Urinary bladder (tissue), 4 donors: ENCODE results near the gene TERF2IP. TPM values are rescaled to one million over a fixed set of nuclear protein-coding genes. Genes with fewer than 3 reads are reported as not detected.

Experiments used
- DNase-seq: peaks from one replicate; pipeline ENCODE4 v3.0.0-alpha.2; 2015; ENCODE audit errors: extremely low spot score
- H3K27ac ChIP-seq: one replicate; pipeline ENCODE4 v1.5.1; 2013; ENCODE audit warnings: low read depth, mild to moderate bottlenecking, moderate library complexity
- H3K36me3 ChIP-seq: one replicate; pipeline ENCODE4 v1.6.1; 2013; ENCODE audit warnings: mild to moderate bottlenecking, moderate library complexity; ENCODE audit not compliant: insufficient read depth
- H3K4me1 ChIP-seq: one replicate; pipeline ENCODE4 v1.6.1; 2013; ENCODE audit warnings: mild to moderate bottlenecking, moderate library complexity; ENCODE audit not compliant: insufficient read depth
- H3K4me3 ChIP-seq: one replicate; pipeline ENCODE4 v1.5.1; 2013; ENCODE audit warnings: low read depth, low read length
- whole genome bisulfite sequencing: extraction: QIAGEN DNeasy Blood & Tissue Kit; methylation state at CpG from one replicate; pipeline ENCODE4 v1.1.7; 2013; 5-methylcytosine and 5-hydroxymethylcytosine counted together
- polyA plus RNA-seq: library from polyadenylated mRNA; stranded (reverse); fragments of 200-250 nt; gene quantifications from one replicate; pipeline ENCODE4 v1.2.3, GENCODE V29; 2013
- total RNA-seq: library from RNA; depleted of rRNA; stranded (reverse); fragments of >200 nt; gene quantifications from one replicate; pipeline ENCODE4 v1.2.3, GENCODE V29; 2014
- donor health status: healthy with polysubstance abuse.
- donor health status: healthy.

The TERF2IP gene, protein sequence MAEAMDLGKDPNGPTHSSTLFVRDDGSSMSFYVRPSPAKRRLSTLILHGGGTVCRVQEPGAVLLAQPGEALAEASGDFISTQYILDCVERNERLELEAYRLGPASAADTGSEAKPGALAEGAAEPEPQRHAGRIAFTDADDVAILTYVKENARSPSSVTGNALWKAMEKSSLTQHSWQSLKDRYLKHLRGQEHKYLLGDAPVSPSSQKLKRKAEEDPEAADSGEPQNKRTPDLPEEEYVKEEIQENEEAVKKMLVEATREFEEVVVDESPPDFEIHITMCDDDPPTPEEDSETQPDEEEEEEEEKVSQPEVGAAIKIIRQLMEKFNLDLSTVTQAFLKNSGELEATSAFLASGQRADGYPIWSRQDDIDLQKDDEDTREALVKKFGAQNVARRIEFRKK
- total RNA-seq (39.1 TPM), polyA plus RNA-seq (67.7 TPM)

DNA sequence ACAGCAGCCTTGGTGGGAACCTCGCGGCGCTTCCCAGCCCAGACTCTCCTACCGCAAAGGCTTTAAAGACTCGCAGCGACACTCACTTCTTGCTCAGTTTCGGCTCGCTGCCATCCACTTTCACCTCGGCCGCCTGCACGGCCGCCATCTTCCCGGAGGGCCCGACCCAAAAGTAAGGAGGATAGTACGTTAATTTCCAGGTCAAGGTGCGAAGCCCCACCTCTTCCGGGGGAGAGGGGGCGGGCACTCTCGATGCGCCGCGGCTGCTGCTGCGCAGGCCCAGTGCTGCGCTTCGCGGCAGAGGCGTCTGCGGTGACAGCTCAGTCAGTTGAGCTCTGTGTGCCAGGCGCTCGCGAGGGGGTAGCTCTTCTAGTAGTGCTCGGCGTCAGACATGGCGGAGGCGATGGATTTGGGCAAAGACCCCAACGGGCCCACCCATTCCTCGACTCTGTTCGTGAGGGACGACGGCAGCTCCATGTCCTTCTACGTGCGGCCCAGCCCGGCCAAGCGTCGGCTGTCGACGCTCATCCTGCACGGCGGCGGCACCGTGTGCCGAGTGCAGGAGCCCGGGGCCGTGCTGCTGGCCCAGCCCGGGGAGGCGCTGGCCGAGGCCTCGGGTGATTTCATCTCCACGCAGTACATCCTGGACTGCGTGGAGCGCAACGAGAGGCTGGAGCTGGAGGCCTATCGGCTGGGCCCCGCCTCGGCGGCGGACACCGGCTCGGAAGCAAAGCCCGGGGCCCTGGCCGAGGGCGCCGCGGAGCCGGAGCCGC is at the start of gene TERF2IP, which contains the start of gene KARS1:
Gene TERF2IP (plus strand): TSS at position 282 of the 773 bp plus-strand sequence. CDS start 110 bp downstream, at position 392.
Gene KARS1 (minus strand): TSS at position 174 of the 773 bp plus-strand sequence. CDS start 26 bp downstream, at position 148.
- under 1% methylated on average over 76 of the region's 76 CpGs for WGBS
- Histone ChIP-seq H3K4me3 (peak within 1 kb of the TSS; percentile 84), H3K4me1 (peaks cover 2% of the 10 kb centered on the region), H3K36me3 (no peaks in the 10 kb centered on the region), H3K27ac (peak within 1 kb of the TSS; percentile 100)
- DNase-seq, result peak; percentile 84

DNA sequence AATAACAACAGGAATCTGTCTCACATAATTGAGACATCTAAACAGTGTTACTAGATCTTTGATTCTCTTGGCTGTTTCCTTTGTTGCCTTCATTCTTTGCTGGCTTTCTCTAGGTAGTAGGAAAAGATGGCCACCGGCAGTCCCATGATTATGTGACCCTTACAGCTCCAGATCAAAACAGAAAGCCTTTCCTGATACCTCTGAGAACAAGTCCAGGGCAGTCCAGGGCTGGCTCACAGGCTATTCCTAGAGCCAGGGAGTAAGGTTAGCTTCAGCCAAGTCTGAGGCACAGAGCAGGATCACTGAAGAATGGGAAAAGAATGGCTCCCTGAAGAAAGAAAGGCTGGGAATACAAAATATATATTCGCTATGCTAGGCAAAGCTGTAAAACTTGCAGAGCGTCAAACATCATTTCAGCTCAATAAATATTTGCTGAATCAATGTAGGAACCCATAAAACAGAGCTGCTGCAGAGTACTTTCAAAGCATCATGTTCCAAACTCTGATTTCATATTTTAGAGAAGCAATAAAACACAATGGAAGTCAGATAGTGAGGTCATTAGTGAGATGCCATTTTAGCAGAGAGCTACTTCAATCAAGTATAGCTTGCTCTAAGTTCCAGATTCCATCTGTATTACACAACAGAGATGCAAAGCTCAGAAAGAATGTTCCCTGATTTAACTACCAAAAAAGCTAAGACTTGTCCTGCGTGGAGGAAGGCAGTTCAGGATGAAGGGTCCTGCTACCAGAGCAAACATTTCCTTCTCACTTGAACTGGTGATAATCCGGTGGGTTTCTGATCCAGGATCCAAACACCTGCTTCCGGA is 47.9 kb upstream of the TERF2IP start:
- H3K4me3 ChIP-seq, result no peak overlapping the region
- no peak for DNase-seq
- H3K36me3 ChIP-seq, result peaks cover 6% of the 10 kb centered on the region
- no peaks in the 10 kb centered on the region for H3K4me1 ChIP-seq
- no peak overlapping the region for H3K27ac ChIP-seq
- 85% methylated on average over 6 of the region's 6 CpGs for WGBS

DNA sequence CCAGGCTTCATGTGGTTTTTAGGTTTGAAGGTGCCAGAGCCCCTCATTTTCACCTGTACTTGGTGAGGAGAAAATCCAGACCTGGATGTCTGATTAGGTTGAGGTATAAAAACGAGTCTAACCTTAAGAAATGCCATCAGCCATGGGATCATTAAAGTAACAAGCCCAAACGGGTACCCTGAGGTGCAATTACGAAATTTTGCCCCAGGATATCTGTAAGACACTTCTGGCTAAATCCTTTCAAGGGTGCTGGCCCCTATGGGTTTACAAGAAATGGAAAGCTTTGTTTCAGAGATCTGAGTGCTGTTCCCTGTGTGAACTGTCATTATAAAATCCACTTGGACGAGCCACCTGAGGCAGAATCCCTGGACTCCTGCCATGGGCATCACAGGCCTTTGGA is 44.3 kb upstream of the TERF2IP start:
- Histone ChIP-seq H3K27ac (no peak overlapping the region), H3K36me3 (peaks cover 7% of the 10 kb centered on the region), H3K4me1 (no peaks in the 10 kb centered on the region), H3K4me3 (no peak overlapping the region)
- WGBS, result 86% methylated on average over 4 of the region's 4 CpGs
- DNase-seq, result no peak

DNA sequence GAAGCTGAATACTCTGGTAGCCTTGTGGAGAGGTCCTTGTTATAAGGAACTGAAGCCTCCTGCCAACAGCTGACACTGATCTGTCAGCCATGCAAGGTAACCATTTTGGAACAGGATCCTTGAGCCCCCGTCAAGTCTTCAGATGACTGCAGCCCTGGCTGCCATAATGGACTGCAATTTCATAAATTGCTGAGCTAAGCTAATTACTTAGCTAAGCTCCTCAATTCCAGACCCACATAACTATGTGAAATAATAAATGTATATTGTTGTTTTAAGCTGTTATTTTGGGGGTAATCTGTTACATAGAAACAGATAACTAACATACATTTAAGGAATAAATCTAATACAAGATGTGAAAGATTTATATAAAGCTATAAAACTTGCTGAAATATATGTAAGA is 41.1 kb upstream of the TERF2IP start:
- Histone ChIP-seq H3K4me3 (no peak overlapping the region), H3K4me1 (no peaks in the 10 kb centered on the region), H3K27ac (no peak overlapping the region), H3K36me3 (peaks cover 7% of the 10 kb centered on the region)
- DNase-seq, result no peak
- WGBS, result 95% methylated on average over 1 of the region's 1 CpG

DNA sequence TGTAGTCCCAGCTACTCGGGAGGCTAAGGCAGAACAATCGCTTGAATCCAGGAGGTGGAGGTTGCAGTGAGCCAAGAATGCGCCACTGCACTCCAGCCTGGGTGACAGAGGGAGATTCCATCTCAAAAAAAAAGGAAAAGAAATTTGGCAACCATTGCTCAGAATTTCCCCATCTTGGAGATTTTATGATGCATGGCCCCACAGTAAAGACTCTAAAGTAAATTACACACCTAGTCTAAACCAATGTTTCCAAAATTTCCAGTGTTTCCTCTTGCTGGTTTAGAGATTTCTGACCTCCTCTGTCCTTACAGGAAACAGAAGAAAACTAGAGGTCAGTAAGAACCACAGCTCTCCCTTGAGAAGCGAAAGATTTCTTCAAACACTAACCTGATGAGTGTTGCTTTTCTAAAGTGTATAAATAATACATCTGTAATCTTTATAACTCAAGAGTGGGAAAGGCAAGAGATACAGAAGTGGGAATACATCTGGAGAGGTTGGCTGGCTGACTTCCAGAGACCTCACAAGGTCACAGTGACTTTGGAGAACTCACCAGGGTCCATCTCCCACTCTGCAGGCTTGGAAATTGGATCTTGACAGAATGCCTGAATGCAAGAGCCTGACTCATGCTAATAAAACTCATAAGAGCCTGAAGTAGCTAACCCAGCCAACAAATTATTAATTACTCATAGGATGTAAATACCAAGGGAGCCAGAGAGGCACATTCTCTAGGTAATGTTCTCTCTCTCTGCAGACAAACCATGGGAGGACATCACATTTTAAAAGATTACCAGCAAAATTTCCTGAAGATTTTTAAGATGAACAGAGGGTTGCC is 33.3 kb upstream of the TERF2IP start:
- Histone ChIP-seq H3K27ac (no peak overlapping the region), H3K4me3 (no peak overlapping the region), H3K4me1 (no peaks in the 10 kb centered on the region), H3K36me3 (peaks cover 4% of the 10 kb centered on the region)
- WGBS, result 97% methylated on average over 4 of the region's 4 CpGs
- DNase-seq, result no peak

DNA sequence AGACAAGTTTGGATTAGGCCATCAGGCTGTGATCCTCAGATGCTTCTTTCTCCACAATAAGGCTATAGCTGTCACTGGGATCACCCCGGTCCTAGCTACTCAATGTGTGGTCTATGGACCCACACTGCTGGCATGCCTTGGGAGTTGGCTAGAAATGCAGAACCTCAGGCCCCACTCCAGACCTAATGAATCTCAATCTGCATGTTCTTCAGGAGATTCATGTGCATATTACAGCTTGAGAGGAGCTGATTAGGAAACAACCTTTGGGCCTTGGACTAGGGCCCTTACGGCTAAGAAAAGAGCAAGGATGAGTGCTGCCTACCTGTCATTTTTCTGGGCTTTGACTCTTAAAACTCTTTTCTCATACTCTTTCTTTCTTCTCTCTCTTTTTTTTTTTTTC is 32.0 kb upstream of the TERF2IP start:
- H3K36me3 ChIP-seq, result peaks cover 4% of the 10 kb centered on the region
- 93% methylated on average over 2 of the region's 2 CpGs for WGBS

DNA sequence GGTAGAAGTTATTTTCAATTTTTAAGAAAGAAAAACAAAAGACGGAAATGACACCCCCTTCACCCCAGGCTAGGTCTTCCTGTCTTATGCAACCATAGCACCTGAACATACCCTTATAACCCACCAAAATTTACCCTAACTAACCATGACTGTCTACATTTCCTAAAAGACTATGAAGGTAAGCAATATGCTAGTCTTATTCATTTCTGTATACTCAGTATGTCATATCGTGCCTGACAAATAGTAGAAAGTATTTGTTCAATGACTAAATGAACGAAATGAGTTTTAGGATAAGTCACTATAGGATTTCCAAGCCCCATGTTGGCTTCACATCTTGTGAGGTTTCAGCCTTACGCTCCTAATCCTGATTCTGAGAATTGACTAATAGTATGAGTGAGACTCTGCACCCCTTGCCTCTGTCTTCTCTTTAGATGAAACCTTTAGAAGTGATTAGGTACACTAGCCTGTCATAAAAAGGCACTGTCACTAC is 31.0 kb upstream of the TERF2IP start:
- H3K4me3 ChIP-seq, result no peak overlapping the region
- DNase-seq, result no peak
- WGBS, result 92% methylated on average over 4 of the region's 4 CpGs
- H3K27ac ChIP-seq, result no peak overlapping the region
- peaks cover 4% of the 10 kb centered on the region for H3K36me3 ChIP-seq
- no peaks in the 10 kb centered on the region for H3K4me1 ChIP-seq

More for the DNA sequence above, 32.0 kb upstream of the TERF2IP start:
- no peak overlapping the region for H3K27ac ChIP-seq
- no peaks in the 10 kb centered on the region for H3K4me1 ChIP-seq
- no peak for DNase-seq
- H3K4me3 ChIP-seq, result no peak overlapping the region

DNA sequence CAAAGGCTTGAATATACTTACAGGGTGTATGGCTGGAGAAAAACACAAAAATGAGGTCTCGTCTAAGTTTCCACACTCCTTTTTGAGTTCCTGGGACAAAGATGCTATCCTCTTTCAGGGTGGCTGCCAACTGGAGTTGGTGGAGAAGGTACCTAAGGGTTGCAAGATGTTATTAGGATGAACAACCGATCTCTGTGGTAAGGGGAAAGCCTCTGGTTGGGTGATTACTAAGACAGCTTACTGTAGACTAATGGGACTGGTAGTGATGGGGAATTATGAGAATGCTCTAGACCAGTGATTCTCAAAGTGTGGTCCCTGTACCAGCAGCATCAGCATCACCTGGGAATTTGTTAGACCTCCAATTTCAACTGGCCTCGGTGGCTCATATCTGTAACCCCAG is 30.5 kb upstream of the TERF2IP start:
- peaks cover 4% of the 10 kb centered on the region for H3K36me3 ChIP-seq

DNA sequence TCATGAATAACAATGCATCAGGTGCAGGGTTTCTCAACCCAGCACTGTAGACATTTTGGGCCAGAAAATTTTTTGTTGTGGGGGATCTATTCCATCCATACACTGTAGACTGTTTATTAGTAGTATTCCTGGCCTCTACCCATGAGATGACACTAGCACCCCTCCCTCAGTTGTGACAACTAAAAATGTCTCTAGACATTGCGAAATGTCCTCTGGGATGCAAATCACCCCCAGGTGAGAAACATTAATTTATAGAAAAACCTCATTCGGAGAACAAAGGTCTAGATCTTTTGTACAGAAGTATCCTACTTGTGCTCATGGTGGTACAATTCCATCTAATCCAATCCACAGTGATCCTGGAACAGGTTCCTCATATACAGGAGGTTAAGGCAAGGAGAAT is 28.8 kb upstream of the TERF2IP start:
- WGBS, result 93% methylated on average over 2 of the region's 2 CpGs
- Histone ChIP-seq H3K27ac (no peak overlapping the region), H3K4me1 (no peaks in the 10 kb centered on the region), H3K36me3 (peaks cover 4% of the 10 kb centered on the region), H3K4me3 (no peak overlapping the region)
- no peak for DNase-seq

More for the DNA sequence above, 30.5 kb upstream of the TERF2IP start:
- no peaks in the 10 kb centered on the region for H3K4me1 ChIP-seq
- no peak for DNase-seq
- H3K4me3 ChIP-seq, result no peak overlapping the region
- H3K27ac ChIP-seq, result no peak overlapping the region
- 95% methylated on average over 3 of the region's 3 CpGs for WGBS

DNA sequence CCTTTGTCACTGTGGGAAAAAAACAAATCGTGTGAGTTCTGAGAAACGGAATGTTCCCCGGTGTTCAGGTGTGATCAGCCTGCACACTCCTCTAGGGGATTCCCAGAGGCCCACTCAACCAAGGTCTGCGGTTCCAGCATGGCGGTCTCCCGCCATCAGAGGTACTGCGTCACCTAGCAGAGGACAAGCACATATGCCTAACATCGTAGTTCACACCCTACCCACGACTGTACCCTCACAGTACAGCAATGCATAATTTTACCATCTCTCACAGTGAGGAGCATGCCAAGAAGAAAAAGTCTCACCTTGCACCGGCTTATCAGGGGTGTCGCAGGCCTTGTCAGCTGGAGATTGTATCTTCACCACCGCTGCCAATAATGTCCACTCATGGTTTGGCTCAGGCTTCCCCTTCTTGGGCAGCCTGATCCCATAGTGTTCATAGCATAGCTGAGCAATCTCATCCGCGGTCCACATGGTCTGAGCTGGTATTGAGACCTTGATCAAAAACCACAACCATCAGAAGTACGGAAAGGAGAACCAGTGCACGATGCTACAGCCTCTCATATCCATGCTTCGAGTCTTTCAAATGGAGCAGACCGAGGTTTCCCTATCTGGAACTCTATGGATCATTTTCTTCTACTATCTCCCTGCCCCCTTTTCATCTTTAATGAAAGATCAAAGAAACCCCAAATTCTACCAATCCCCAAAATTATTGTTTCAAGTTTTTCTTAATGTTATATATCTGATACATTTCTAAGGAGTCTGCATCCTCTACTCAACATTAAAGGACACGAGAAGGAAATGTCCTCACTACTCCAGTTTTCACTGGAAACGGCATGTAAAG is 27.0 kb upstream of the TERF2IP start:
- Histone ChIP-seq H3K27ac (no peak overlapping the region), H3K36me3 (no peaks in the 10 kb centered on the region), H3K4me3 (no peak overlapping the region), H3K4me1 (peaks cover 1% of the 10 kb centered on the region)
- WGBS, result 87% methylated on average over 20 of the region's 20 CpGs
- DNase-seq, result no peak

DNA sequence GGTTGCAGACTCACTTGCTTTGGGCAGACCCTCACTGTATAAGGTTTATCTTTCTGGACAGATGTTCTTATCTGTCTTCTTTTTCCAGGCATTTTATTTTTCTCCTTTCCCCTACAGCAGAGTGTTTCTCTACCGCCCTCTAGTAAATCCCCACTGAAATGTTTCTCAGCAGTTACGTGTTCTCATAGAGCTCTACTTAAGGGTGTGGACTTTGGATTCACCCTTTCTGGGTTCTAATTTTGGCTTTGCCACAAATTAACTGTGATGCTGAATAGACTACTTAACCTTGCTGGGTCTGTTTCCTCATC is 26.4 kb upstream of the TERF2IP start:
- WGBS, result 9% methylated on average over 2 of the region's 2 CpGs
- no peak for DNase-seq
- Histone ChIP-seq H3K27ac (no peak overlapping the region), H3K36me3 (no peaks in the 10 kb centered on the region), H3K4me1 (peaks cover 1% of the 10 kb centered on the region), H3K4me3 (no peak overlapping the region)
